Measurements from ENCODE around the gene OR4Q3.
"Not testable (repeated sequence)": the region's sequence is repeated elsewhere in the genome, so short reads cannot be mapped to it uniquely, and the experiment has no call there.

DNA sequence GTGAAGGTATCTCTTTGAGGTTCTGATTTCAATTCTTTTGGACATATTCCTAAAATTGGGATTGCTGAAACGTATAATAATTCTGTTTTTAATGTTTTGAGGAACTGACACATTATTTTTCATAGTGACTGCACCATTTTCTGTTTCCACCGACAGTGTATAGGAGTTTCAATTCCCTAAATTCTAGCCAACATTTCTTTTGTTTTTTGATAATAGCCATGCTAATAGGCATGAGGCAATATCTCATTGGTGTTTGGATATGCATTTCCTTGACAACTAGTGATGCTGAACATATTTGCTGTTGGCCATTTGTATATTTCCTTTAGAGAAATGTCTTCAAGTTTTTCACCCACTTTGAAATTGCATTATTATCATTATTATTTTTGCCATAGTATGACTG, 29.1 kb downstream of the OR4Q3 start:
- TF ChIP-seq, protein P1, sequence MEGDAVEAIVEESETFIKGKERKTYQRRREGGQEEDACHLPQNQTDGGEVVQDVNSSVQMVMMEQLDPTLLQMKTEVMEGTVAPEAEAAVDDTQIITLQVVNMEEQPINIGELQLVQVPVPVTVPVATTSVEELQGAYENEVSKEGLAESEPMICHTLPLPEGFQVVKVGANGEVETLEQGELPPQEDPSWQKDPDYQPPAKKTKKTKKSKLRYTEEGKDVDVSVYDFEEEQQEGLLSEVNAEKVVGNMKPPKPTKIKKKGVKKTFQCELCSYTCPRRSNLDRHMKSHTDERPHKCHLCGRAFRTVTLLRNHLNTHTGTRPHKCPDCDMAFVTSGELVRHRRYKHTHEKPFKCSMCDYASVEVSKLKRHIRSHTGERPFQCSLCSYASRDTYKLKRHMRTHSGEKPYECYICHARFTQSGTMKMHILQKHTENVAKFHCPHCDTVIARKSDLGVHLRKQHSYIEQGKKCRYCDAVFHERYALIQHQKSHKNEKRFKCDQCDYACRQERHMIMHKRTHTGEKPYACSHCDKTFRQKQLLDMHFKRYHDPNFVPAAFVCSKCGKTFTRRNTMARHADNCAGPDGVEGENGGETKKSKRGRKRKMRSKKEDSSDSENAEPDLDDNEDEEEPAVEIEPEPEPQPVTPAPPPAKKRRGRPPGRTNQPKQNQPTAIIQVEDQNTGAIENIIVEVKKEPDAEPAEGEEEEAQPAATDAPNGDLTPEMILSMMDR (IDR thresholded peaks at IDR 0.05), result not testable (repeated sequence)
- TF ChIP-seq POLR2A (IDR thresholded peaks at IDR 0.05), result not testable (repeated sequence)

Data from heart left ventricle (tissue), 13 donors.